Astrocyte (in vitro differentiated cells and primary cell): ENCODE results near the gene SMTNL2. TPM values are rescaled to one million over a fixed set of nuclear protein-coding genes. Genes with fewer than 3 reads are reported as not detected.

Experiments used
- DNase-seq: peaks from one replicate; pipeline ENCODE4 v3.0.0-alpha.2; 2010; ENCODE audit warnings: low read depth
- FAIRE-seq: peaks from 2 replicates; lab custom pipeline; 2011; peaks lifted over from hg19 to GRCh38; lab: Jason Lieb, UNC
- H2AFZ ChIP-seq: 2 replicates; pipeline ENCODE4 v1.6.0; 2012; ENCODE audit warnings: low read depth, low read length, inconsistent platforms
- H3K27ac ChIP-seq: 2 replicates; pipeline ENCODE4 v1.5.1; 2011; ENCODE audit warnings: low read depth, low read length, inconsistent platforms
- H3K27me3 ChIP-seq: 2 replicates; pipeline ENCODE4 v1.6.0; 2011; ENCODE audit warnings: low read length, inconsistent platforms; ENCODE audit not compliant: insufficient read depth
- H3K36me3 ChIP-seq: 2 replicates; pipeline ENCODE4 v1.5.1; 2011; ENCODE audit warnings: low read length, inconsistent platforms; ENCODE audit not compliant: insufficient read depth
- H3K4me1 ChIP-seq: 2 replicates; pipeline ENCODE4 v1.5.1; 2011; ENCODE audit warnings: low read length, inconsistent platforms; ENCODE audit not compliant: insufficient read depth
- H3K4me2 ChIP-seq: 2 replicates; pipeline ENCODE4 v1.6.0; 2012; ENCODE audit warnings: low read length, inconsistent platforms
- H3K4me3 ChIP-seq: 2 replicates; pipeline ENCODE4 v1.5.1; 2011; ENCODE audit warnings: low read depth, mild to moderate bottlenecking, low read length, inconsistent platforms; ENCODE audit not compliant: insufficient read depth
- H3K79me2 ChIP-seq: 2 replicates; pipeline ENCODE4 v1.6.0; 2012; ENCODE audit warnings: mild to moderate bottlenecking, low read length, inconsistent platforms; ENCODE audit not compliant: insufficient read depth
- H3K9ac ChIP-seq: 2 replicates; pipeline ENCODE4 v1.6.0; 2012; ENCODE audit warnings: mild to moderate bottlenecking, low read length, inconsistent platforms
- H3K9me3 ChIP-seq: 2 replicates; pipeline ENCODE4 v1.5.1; 2012; ENCODE audit warnings: low read depth, mild to moderate bottlenecking, low read length, inconsistent platforms; ENCODE audit not compliant: insufficient read depth
- H4K20me1 ChIP-seq: 2 replicates; pipeline ENCODE4 v1.6.0; 2012; ENCODE audit warnings: low read length, inconsistent platforms; ENCODE audit not compliant: insufficient read depth
- H3K27ac Mint-ChIP-seq: one replicate; pipeline ENCODE4 v1.8.0; 2021; ENCODE audit warnings: mild to moderate bottlenecking, mixed read lengths; ENCODE audit not compliant: unreplicated experiment
- H3K27me3 Mint-ChIP-seq: one replicate; pipeline ENCODE4 v1.8.0; 2021; ENCODE audit warnings: low read depth, mixed read lengths; ENCODE audit not compliant: unreplicated experiment
- H3K36me3 Mint-ChIP-seq: one replicate; pipeline ENCODE4 v1.8.0; 2021; ENCODE audit warnings: low read depth, mixed read lengths; ENCODE audit not compliant: unreplicated experiment
- H3K4me1 Mint-ChIP-seq: one replicate; pipeline ENCODE4 v1.8.0; 2021; ENCODE audit warnings: low read depth, mixed read lengths; ENCODE audit not compliant: unreplicated experiment
- H3K4me3 Mint-ChIP-seq: one replicate; pipeline ENCODE4 v1.8.0; 2021; ENCODE audit warnings: mild to moderate bottlenecking, moderate library complexity, mixed read lengths; ENCODE audit not compliant: unreplicated experiment
- H3K9me3 Mint-ChIP-seq: one replicate; pipeline ENCODE4 v1.8.0; 2021; ENCODE audit warnings: mild to moderate bottlenecking, mixed read lengths; ENCODE audit not compliant: unreplicated experiment
- EZH2 ChIP-seq: IDR thresholded peaks from 2 replicates; pipeline ENCODE4 v1.6.1; 2012; ENCODE audit warnings: mild to moderate bottlenecking, low read length, inconsistent platforms; ENCODE audit not compliant: insufficient read depth
- total RNA-seq: library from RNA; stranded (reverse); gene quantifications from 2 replicates; pipeline ENCODE4 v1.2.1, GENCODE V29; 2021
- TF ChIP-seq, protein P1 (sequence below): IDR thresholded peaks from 2 replicates; pipeline ENCODE4 v1.5.1; 2011; ENCODE audit warnings: low read depth, mild to moderate bottlenecking, inconsistent platforms, low read length, moderate library complexity; ENCODE audit not compliant: insufficient read depth

The SMTNL2 gene
- total RNA-seq, 1 donor from 2014 or later: 0.18 TPM

DNA sequence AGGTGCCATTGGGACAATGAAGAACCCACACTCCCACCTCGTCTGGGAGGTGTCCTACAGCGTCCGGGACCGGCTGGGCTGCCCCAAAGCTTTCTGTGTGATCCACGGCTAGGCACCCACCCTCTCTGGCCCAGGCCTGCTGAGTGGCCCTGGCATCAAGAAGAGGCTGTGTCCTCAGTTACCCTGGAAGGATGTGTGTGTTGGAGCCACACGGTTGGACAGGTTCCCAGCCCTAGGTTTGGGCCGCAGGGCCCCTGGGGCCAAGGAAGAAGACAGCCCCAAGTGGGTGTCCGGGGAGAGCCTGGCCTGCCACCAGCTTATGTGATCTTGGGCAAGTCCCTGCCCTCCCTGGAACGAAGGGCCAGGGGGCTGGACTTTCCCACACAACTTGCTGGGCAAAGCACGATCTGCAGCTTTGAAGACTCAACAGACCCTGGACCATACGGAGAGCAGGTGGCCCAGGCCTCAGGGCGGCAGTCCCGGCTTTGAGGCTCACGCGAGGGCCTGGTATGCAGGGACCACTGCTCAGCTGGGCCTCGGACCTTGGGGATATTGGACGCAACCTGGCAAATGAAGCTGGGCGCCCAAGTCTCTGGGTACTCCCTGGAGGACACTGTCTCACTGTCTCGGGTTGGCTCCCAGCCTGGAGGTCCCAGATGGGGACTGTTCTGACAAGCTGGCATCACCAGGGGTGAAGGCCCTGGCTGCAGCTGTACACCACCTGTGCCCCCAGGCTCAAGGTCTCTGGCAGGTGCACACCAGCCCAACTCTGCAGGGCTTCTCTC is 46.7 kb upstream of the SMTNL2 start:
- no peak for TF ChIP-seq EZH2
- TF ChIP-seq, protein P1, sequence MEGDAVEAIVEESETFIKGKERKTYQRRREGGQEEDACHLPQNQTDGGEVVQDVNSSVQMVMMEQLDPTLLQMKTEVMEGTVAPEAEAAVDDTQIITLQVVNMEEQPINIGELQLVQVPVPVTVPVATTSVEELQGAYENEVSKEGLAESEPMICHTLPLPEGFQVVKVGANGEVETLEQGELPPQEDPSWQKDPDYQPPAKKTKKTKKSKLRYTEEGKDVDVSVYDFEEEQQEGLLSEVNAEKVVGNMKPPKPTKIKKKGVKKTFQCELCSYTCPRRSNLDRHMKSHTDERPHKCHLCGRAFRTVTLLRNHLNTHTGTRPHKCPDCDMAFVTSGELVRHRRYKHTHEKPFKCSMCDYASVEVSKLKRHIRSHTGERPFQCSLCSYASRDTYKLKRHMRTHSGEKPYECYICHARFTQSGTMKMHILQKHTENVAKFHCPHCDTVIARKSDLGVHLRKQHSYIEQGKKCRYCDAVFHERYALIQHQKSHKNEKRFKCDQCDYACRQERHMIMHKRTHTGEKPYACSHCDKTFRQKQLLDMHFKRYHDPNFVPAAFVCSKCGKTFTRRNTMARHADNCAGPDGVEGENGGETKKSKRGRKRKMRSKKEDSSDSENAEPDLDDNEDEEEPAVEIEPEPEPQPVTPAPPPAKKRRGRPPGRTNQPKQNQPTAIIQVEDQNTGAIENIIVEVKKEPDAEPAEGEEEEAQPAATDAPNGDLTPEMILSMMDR: no peak
- H3K27ac ChIP-seq: no peak overlapping the region
- Mint-ChIP-seq H3K27ac (no peak overlapping the region), H3K4me3 (no peak overlapping the region), H3K4me1 (peaks cover 2% of the 10 kb centered on the region), H3K36me3 (no peaks in the 10 kb centered on the region), H3K27me3 (peaks cover 3% of the 10 kb centered on the region), H3K9me3 (no peaks in the 10 kb centered on the region)
- H4K20me1 ChIP-seq: peaks cover 15% of the 10 kb centered on the region
- no peak overlapping the region for H3K4me2 ChIP-seq
- H3K79me2 ChIP-seq: no peaks in the 10 kb centered on the region
- no peak overlapping the region for H3K4me3 ChIP-seq
- H3K9ac ChIP-seq: no peak overlapping the region
- no peaks in the 10 kb centered on the region for H3K9me3 ChIP-seq
- H3K36me3 ChIP-seq: no peaks in the 10 kb centered on the region
- H3K4me1 ChIP-seq: peaks cover 3% of the 10 kb centered on the region
- no peaks in the 10 kb centered on the region for H3K27me3 ChIP-seq
- FAIRE-seq (no peak), DNase-seq (no peak)
- H2AFZ ChIP-seq: no peak overlapping the region

DNA sequence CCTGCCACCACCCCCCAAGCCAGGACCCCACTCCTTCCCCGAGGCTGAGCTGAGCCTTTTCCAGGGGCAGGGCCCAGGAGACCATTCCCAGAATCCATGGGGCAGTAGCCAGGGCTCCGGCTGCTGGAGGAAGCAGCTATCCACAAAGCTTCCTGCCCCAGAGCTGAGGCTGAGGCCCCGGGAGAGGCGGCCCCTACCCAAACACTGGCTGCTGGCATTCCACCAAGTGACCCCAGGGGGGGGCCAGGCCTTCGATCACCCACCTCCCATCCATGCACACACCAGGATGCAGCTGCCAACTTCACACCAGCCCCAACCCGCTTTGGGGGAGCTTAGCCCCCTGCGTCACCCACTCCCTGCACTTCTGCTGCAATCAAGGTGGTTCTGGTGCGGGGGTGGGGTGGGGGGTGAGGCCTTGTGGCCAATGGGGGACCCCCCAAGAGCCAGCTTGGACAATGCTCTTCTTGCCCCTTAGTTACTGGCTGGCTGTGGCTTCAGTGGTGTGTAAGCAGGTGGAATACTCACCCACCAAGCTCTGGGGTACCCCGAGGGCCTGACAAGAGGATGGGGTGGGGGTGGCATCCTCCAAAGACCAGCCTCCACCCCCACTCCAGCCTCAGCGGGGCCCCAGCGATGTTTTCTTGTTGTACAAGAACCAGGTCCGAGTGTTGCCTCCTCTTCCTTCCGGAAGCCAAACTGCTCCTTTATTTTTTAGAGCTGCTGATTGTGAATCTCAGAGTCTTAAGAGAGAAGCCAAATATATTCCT is 45.9 kb upstream of the SMTNL2 start:
- H3K79me2 ChIP-seq: no peaks in the 10 kb centered on the region
- H3K36me3 ChIP-seq: no peaks in the 10 kb centered on the region
- H3K27me3 Mint-ChIP-seq: peaks cover 3% of the 10 kb centered on the region
- H3K27me3 ChIP-seq: no peaks in the 10 kb centered on the region
- no peaks in the 10 kb centered on the region for H3K9me3 Mint-ChIP-seq
- no peak for FAIRE-seq
- H3K27ac ChIP-seq: no peak overlapping the region
- H4K20me1 ChIP-seq: peaks cover 18% of the 10 kb centered on the region
- H3K4me3 ChIP-seq: no peak overlapping the region
- no peak overlapping the region for H3K9ac ChIP-seq
- no peak overlapping the region for H3K4me3 Mint-ChIP-seq
- H3K4me1 Mint-ChIP-seq: peaks cover 2% of the 10 kb centered on the region
- H3K36me3 Mint-ChIP-seq: no peaks in the 10 kb centered on the region
- H2AFZ ChIP-seq: no peak overlapping the region
- TF ChIP-seq, protein P1: no peak
- no peak for TF ChIP-seq EZH2
- H3K4me1 ChIP-seq: peaks cover 3% of the 10 kb centered on the region
- no peak for DNase-seq
- H3K9me3 ChIP-seq: no peaks in the 10 kb centered on the region
- H3K4me2 ChIP-seq: no peak overlapping the region
- no peak overlapping the region for H3K27ac Mint-ChIP-seq
